ENCODE results near the gene SLC25A47.
A peak's percentile ranks its signal among the peaks of the same experiment; 100 is the strongest.

- TF ChIP-seq, protein P1, sequence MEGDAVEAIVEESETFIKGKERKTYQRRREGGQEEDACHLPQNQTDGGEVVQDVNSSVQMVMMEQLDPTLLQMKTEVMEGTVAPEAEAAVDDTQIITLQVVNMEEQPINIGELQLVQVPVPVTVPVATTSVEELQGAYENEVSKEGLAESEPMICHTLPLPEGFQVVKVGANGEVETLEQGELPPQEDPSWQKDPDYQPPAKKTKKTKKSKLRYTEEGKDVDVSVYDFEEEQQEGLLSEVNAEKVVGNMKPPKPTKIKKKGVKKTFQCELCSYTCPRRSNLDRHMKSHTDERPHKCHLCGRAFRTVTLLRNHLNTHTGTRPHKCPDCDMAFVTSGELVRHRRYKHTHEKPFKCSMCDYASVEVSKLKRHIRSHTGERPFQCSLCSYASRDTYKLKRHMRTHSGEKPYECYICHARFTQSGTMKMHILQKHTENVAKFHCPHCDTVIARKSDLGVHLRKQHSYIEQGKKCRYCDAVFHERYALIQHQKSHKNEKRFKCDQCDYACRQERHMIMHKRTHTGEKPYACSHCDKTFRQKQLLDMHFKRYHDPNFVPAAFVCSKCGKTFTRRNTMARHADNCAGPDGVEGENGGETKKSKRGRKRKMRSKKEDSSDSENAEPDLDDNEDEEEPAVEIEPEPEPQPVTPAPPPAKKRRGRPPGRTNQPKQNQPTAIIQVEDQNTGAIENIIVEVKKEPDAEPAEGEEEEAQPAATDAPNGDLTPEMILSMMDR (IDR thresholded peaks at IDR 0.05) = peak; percentile 12 to 43 (median 28)
- TF ChIP-seq POLR2A (IDR thresholded peaks at IDR 0.05) = no peak
These were observed 20.0 kb upstream of the SLC25A47 start for GRCh38 chr14:100303179-100303578.

All from body of pancreas (tissue), 4 donors.